Measurements from ENCODE around the gene CHIC2.
"Not testable (repeated sequence)": the region's sequence is repeated elsewhere in the genome, so short reads cannot be mapped to it uniquely, and the experiment has no call there.

DNA sequence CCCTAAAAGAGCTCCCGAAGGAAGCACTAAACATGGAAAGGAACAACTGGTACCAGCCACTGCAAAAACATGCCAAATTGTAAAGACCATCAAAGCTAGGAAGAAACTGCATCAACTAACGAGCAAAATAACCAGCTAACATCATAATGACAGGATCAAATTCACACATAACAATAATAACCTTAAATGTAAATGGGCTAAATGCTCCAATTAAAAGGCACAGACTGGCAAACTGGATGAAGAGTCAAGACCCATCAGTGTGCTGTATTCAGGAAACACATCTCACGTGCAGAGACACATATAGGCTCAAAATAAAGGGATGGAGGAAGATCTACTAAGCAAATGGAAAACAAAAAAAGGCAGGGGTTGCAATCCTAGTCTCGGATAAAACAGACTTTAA lies 20.8 kb downstream of the CHIC2 start:
- not testable (repeated sequence) for TF ChIP-seq RAD21 (conservative IDR thresholded peaks at IDR 0.05); EP300 (conservative IDR thresholded peaks at IDR 0.05; ENCODE audit: poor library complexity, severe bottlenecking); POLR2AphosphoS5 (IDR thresholded peaks at IDR 0.05)
- TF ChIP-seq, protein P1, sequence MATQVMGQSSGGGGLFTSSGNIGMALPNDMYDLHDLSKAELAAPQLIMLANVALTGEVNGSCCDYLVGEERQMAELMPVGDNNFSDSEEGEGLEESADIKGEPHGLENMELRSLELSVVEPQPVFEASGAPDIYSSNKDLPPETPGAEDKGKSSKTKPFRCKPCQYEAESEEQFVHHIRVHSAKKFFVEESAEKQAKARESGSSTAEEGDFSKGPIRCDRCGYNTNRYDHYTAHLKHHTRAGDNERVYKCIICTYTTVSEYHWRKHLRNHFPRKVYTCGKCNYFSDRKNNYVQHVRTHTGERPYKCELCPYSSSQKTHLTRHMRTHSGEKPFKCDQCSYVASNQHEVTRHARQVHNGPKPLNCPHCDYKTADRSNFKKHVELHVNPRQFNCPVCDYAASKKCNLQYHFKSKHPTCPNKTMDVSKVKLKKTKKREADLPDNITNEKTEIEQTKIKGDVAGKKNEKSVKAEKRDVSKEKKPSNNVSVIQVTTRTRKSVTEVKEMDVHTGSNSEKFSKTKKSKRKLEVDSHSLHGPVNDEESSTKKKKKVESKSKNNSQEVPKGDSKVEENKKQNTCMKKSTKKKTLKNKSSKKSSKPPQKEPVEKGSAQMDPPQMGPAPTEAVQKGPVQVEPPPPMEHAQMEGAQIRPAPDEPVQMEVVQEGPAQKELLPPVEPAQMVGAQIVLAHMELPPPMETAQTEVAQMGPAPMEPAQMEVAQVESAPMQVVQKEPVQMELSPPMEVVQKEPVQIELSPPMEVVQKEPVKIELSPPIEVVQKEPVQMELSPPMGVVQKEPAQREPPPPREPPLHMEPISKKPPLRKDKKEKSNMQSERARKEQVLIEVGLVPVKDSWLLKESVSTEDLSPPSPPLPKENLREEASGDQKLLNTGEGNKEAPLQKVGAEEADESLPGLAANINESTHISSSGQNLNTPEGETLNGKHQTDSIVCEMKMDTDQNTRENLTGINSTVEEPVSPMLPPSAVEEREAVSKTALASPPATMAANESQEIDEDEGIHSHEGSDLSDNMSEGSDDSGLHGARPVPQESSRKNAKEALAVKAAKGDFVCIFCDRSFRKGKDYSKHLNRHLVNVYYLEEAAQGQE (IDR thresholded peaks at IDR 0.05; ENCODE audit: borderline replicate concordance), result not testable (repeated sequence)
- TF ChIP-seq, protein P2, sequence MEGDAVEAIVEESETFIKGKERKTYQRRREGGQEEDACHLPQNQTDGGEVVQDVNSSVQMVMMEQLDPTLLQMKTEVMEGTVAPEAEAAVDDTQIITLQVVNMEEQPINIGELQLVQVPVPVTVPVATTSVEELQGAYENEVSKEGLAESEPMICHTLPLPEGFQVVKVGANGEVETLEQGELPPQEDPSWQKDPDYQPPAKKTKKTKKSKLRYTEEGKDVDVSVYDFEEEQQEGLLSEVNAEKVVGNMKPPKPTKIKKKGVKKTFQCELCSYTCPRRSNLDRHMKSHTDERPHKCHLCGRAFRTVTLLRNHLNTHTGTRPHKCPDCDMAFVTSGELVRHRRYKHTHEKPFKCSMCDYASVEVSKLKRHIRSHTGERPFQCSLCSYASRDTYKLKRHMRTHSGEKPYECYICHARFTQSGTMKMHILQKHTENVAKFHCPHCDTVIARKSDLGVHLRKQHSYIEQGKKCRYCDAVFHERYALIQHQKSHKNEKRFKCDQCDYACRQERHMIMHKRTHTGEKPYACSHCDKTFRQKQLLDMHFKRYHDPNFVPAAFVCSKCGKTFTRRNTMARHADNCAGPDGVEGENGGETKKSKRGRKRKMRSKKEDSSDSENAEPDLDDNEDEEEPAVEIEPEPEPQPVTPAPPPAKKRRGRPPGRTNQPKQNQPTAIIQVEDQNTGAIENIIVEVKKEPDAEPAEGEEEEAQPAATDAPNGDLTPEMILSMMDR (IDR thresholded peaks at IDR 0.05; ENCODE audit: poor library complexity, severe bottlenecking), result not testable (repeated sequence)
